Activated CD4-positive, alpha-beta memory T cell treated with anti-CD3 and anti-CD28 coated beads for 36 hours (primary cell): Measurements from ENCODE around the gene PSMD9. TPM values are rescaled to one million over a fixed set of nuclear protein-coding genes. Genes with fewer than 3 reads are reported as not detected.

Experiments used
- CTCF ChIA-PET: fragments of 350-600 bp; sonication (Branson Sonifier 250); formaldehyde crosslinking; loops from one replicate; lab custom pipeline; 2021; ENCODE audit warnings: antibody characterized with exemption, inconsistent platforms; lab: Charles Lee
- POLR2A ChIA-PET: fragments of 350-600 bp; sonication (Branson Sonifier 250); formaldehyde crosslinking; loops from one replicate; lab custom pipeline; 2021; ENCODE audit warnings: antibody characterized with exemption; lab: Charles Lee
- DNase-seq: peaks from one replicate; pipeline ENCODE4 v3.0.0-alpha.2; 2020
- H3K27ac Mint-ChIP-seq: one replicate; pipeline ENCODE4 v1.8.0; 2021; ENCODE audit warnings: mixed read lengths
- H3K27me3 Mint-ChIP-seq: one replicate; pipeline ENCODE4 v1.8.0; 2021; ENCODE audit warnings: mixed read lengths
- H3K36me3 Mint-ChIP-seq: one replicate; pipeline ENCODE4 v1.8.0; 2021; ENCODE audit warnings: mixed read lengths
- H3K4me1 Mint-ChIP-seq: one replicate; pipeline ENCODE4 v1.8.0; 2021; ENCODE audit warnings: low read depth, mixed read lengths
- H3K4me3 Mint-ChIP-seq: one replicate; pipeline ENCODE4 v1.8.0; 2021; ENCODE audit warnings: mild to moderate bottlenecking, mixed read lengths
- H3K9me3 Mint-ChIP-seq: one replicate; pipeline ENCODE4 v1.8.0; 2021; ENCODE audit warnings: mixed read lengths
- intact Hi-C: fragments of 100-400 bp; cut with micrococcal nuclease; formaldehyde crosslinking; loops from one replicate; pipeline ENCODE4 v1.15.1; 2023
- total RNA-seq, 2 experiments: library from RNA; stranded (reverse); gene quantifications; one replicate each; pipeline ENCODE4 v1.2.3, GENCODE V29; 2021

Gene PSMD9
- total RNA-seq, 2 experiments from 2014 or later, result 60.7 to 64.1 TPM

DNA sequence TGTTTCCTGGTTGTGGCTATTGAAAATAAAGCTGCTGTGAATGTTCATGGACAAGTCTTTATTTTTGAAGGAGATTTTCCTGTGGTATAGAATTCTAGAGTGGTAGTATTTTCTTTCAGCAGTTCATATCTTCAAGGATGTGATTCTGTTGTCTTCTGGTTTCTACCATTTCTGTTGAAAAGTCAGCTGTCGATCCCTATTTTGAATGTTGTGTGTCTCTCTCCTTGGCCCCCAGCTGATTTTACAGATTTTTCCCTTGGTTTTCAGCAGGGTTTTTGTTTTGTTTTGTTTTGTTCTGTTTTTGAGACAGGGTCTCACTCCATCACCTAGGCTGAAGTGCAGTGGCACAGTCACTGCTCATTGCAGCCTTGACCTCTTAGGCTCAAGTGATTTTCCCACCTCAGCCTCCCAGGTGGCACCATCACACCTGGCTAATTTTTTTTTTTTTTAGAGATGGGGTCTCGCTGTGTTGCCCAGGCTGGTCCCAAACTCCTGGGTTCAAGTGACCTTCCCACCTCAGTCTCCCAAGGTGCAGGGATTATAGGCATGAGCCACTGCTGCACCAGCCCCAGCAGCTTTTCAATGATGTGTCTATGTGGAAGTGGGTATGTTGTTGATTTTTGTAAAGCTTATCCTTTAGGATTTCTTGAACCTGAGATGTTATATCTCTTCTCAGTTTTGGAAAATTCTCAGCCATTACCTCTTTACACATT lies 57.9 kb downstream of the PSMD9 start:
- CTCF ChIA-PET, result interaction anchor here (1.1 kb wide), 2 partner anchors 152 to 320 kb away, joined by 3 to 5 read pairs; no protein-coding TSS in a partner anchor
- Mint-ChIP-seq H3K36me3 (no peaks in the 10 kb centered on the region), H3K27ac (no peak overlapping the region), H3K4me1 (no peaks in the 10 kb centered on the region), H3K4me3 (no peak overlapping the region), H3K27me3 (peaks cover 1% of the 10 kb centered on the region), H3K9me3 (no peaks in the 10 kb centered on the region)
- no peak for DNase-seq
- intact Hi-C loops, result no loop called here
- POLR2A ChIA-PET, result no interaction called here

DNA sequence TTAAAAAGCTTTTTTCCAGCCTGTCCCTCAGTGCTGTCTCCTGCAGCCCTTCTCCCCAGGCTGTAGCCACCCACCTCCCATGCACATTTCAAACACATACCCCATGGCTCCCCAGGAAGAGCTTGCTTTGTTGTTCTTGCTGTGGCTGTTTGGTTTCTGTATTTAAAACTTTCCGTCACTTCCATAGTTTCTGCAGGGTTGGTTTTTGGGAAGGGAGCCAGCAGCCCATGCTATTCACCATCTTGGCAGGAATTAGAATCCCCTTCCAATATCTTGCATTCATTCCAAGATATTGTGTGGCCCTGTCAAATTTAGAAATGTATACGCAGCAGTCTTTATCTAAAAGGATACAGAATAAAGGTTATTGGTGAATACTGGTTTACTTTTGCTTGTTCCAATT lies 59.4 kb downstream of the PSMD9 start:
- no peak for DNase-seq
- Mint-ChIP-seq H3K4me1 (no peaks in the 10 kb centered on the region), H3K27ac (no peak overlapping the region), H3K27me3 (peaks cover 1% of the 10 kb centered on the region), H3K4me3 (no peak overlapping the region), H3K36me3 (no peaks in the 10 kb centered on the region), H3K9me3 (no peaks in the 10 kb centered on the region)
- ChIA-PET CTCF (interaction anchor here (1.2 kb wide), 1 partner anchor 175 kb away, joined by 3 read pairs; no protein-coding TSS in a partner anchor), POLR2A (no interaction called here)
- intact Hi-C loops, result no loop called here

DNA sequence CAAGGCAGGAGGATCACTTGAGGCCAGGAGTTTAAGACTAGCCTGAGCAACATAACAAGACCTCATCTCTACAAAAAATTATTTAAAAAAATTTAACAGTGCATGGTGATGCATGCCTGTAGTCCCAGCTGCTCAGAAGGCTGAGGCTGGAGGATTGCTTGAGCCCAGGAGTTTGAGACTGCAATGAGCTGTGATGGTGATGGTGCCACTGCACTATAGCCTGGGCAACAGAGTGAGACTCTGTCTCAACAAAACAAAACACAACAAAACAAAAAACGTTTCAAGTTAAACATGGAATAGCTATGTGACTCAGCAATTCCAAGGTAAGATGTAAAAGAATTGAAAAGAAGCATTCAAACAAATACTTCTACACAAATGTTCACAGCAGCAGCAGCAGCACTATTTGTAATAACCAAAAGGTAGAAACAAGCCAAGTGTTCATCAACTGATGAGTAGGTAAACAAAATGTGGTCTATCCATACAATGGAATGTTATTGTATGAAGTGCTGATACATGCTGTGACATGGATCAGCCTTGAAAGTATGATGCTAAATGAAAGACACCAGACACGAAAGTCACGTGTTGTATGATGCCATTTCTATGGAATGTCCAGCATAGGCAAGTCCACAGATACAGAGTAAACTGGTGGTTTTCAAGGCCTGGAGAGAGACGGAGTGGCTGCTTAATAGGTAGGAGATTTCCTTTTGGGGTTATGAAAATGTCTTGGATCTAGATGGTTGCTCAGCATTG lies 61.2 kb downstream of the PSMD9 start:
- POLR2A ChIA-PET, result no interaction called here
- no peak overlapping the region for H3K27ac Mint-ChIP-seq
- intact Hi-C loops, result no loop called here
- H3K27me3 Mint-ChIP-seq, result peaks cover 1% of the 10 kb centered on the region
- no peak overlapping the region for H3K4me3 Mint-ChIP-seq
- CTCF ChIA-PET, result interaction anchor here (0.7 kb wide), 1 partner anchor 83 kb away, joined by 3 read pairs; no protein-coding TSS in a partner anchor
- no peaks in the 10 kb centered on the region for H3K36me3 Mint-ChIP-seq
- H3K9me3 Mint-ChIP-seq, result no peaks in the 10 kb centered on the region
- no peaks in the 10 kb centered on the region for H3K4me1 Mint-ChIP-seq
- DNase-seq, result no peak

- H3K4me3 Mint-ChIP-seq, result no peak overlapping the region
- H3K4me1 Mint-ChIP-seq, result no peaks in the 10 kb centered on the region
- H3K27me3 Mint-ChIP-seq, result peaks cover 1% of the 10 kb centered on the region
- intact Hi-C loops, result no loop called here
- POLR2A ChIA-PET, result no interaction called here
- H3K36me3 Mint-ChIP-seq, result no peaks in the 10 kb centered on the region
- H3K27ac Mint-ChIP-seq, result no peak overlapping the region
- H3K9me3 Mint-ChIP-seq, result no peaks in the 10 kb centered on the region
- CTCF ChIA-PET, result no interaction called here
- no peak for DNase-seq
These were observed 64.6 kb downstream of the PSMD9 start for GRCh38 chr12:121953117-121953692.

GRCh38 chr12:121953695-121954094 lies 65.1 kb downstream of the PSMD9 start:
- peaks cover 1% of the 10 kb centered on the region for H3K27me3 Mint-ChIP-seq
- no peak overlapping the region for H3K27ac Mint-ChIP-seq
- H3K4me1 Mint-ChIP-seq, result no peaks in the 10 kb centered on the region
- intact Hi-C loops, result no loop called here
- POLR2A ChIA-PET, result interaction anchor here (0.6 kb wide), 1 partner anchor 1612 kb away, joined by 3 read pairs; no protein-coding TSS in a partner anchor
- H3K4me3 Mint-ChIP-seq, result no peak overlapping the region
- no peaks in the 10 kb centered on the region for H3K36me3 Mint-ChIP-seq
- no peak for DNase-seq
- CTCF ChIA-PET, result no interaction called here
- no peaks in the 10 kb centered on the region for H3K9me3 Mint-ChIP-seq

DNA sequence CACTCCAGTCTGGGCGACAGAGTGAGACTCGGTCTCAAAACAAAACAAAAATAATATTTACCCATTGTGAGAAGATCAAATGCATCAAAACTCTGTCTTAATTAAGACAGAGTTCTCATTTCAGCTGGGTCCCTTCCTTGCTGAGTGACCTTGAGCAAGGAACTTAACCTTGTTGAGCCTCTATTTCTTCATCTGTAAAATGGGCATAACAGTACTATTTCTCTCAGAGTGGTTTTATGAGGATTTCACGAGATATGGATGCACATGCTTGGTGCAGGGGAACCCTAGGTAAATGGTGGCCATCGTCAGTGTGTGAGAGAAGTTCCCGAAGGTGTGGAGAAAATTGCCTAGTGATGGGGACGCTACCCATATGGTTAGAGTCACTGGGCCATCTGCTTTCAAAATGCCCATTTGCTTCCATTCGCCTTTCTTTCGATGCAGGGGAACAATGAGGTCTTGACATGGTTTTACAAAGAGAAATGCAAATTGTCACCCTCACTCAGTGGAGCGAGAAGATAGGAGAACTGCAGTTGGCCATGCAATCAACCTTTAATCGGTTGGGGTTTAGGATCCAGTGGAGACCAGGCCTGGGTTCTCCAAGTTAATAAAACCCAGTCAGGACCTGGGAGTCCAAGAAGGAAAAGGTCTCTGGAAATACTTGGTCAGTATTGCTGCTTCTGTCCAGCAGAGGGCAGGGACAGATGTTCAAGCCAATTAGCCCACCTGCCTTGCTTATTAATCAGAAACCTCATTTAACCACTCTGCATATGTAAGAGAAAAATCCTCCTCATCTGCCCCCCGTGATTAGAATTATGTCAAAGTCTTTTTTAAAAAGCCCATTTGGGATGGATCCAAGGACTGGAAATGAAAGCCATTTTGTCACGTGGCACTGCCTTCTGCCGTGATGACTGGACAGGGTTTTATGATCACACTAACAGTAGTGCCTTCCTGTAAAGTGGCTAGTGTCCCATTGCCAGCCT lies 67.0 kb downstream of the PSMD9 start:
- POLR2A ChIA-PET, result no interaction called here
- no peak overlapping the region for H3K27ac Mint-ChIP-seq
- intact Hi-C loops, result no loop called here

GRCh38 chr12:121957861-121958515 lies 69.4 kb downstream of the PSMD9 start:
- CTCF ChIA-PET, result interaction anchor here (0.7 kb wide), 1 partner anchor 196 kb away, joined by 3 read pairs; no protein-coding TSS in a partner anchor

More for the DNA sequence above, 67.0 kb downstream of the PSMD9 start:
- Mint-ChIP-seq H3K27me3 (no peaks in the 10 kb centered on the region), H3K36me3 (no peaks in the 10 kb centered on the region), H3K9me3 (no peaks in the 10 kb centered on the region), H3K4me3 (no peak overlapping the region), H3K4me1 (no peaks in the 10 kb centered on the region)
- DNase-seq, result no peak
- CTCF ChIA-PET, result no interaction called here

DNA sequence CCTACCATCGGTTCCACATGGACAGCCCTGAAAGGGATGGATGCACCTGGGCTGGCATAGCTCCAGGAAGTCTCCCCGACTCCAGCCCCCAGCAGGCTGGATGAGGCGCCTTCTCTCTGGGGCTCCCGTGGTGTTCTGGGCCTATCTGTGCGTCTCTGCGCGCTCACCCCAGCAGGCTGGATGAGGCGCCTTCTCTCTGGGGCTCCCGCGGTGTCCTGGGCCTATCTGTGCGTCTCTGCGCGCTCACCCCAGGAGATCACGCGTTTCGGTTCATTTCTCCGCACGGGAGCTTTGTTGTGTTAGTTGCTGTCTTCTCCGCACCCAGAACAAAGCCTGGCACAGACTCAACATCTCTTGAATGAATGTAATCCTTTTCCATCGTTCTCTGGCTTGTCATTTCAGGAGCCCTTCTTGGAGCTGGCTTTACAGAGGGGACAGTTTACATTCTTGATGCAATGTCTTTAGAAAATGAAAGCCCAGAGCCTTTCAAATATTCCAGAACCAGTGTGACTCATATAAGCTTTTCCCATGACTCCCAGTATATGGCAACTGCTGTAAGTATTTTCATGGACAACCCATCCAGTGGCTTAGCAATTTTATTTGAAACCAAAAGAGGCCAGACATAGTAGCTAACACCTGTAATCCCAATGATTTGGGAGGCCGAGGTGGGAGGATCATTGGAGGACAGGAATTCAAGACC lies 70.1 kb downstream of the PSMD9 start:
- H3K27me3 Mint-ChIP-seq, result no peaks in the 10 kb centered on the region
- no peaks in the 10 kb centered on the region for H3K9me3 Mint-ChIP-seq
- ChIA-PET POLR2A (no interaction called here), CTCF (interaction anchor here (0.7 kb wide), 1 partner anchor 195 kb away, joined by 3 read pairs; no protein-coding TSS in a partner anchor)
- no peaks in the 10 kb centered on the region for H3K36me3 Mint-ChIP-seq
- intact Hi-C loops, result no loop called here
- H3K27ac Mint-ChIP-seq, result no peak overlapping the region
- no peak overlapping the region for H3K4me3 Mint-ChIP-seq
- DNase-seq, result no peak
- no peaks in the 10 kb centered on the region for H3K4me1 Mint-ChIP-seq

More at GRCh38 chr12:121957861-121958515, 69.4 kb downstream of the PSMD9 start:
- intact Hi-C loops, result no loop called here
- POLR2A ChIA-PET, result no interaction called here
- Mint-ChIP-seq H3K4me1 (no peaks in the 10 kb centered on the region), H3K27ac (no peak overlapping the region), H3K36me3 (no peaks in the 10 kb centered on the region), H3K9me3 (no peaks in the 10 kb centered on the region), H3K27me3 (no peaks in the 10 kb centered on the region), H3K4me3 (no peak overlapping the region)
- DNase-seq, result no peak

GRCh38 chr12:121960541-121960940 lies 72.0 kb downstream of the PSMD9 start:
- CTCF ChIA-PET, result interaction anchor here (0.7 kb wide), 1 partner anchor 166 kb away, joined by 3 read pairs; no protein-coding TSS in a partner anchor
- Mint-ChIP-seq H3K9me3 (no peaks in the 10 kb centered on the region), H3K36me3 (no peaks in the 10 kb centered on the region), H3K27ac (no peak overlapping the region), H3K4me3 (no peak overlapping the region), H3K27me3 (no peaks in the 10 kb centered on the region), H3K4me1 (no peaks in the 10 kb centered on the region)
- DNase-seq, result no peak
- POLR2A ChIA-PET, result no interaction called here
- intact Hi-C loops, result no loop called here

DNA sequence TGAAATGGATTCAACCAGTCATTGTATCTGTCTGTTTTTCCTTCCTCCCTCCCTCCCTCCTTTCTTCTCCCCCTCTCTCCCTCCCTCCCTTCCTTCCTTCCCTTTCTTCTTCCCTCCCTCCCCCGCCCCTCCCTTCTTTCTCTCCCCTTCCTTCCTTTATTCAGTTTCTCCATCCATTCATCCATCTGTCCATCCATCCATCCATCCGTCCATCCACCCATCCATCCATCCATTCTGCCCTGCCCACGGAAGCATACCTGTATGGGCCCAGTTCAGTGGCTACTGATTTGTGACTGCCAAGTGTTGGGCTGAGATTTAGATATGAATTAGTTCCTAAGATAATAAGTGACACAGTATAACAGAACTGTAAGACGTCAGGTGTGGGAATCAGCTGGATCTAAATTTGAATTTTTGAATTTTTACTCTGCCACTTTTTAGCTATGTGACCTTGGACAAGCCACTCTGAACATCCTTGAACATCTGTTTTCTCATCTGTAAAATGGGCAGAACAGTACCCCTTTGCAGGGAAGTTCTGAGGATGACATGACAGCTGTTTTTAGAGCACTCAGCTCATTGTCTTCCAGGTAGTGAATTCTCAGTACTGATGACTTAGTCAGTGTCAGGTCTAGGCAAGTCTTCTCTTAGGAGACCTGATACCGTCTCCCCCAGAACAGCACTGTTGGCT lies 72.7 kb downstream of the PSMD9 start:
- ChIA-PET CTCF (interaction anchor here (0.6 to 0.7 kb wide), 2 partner anchors 167 to 954 kb away, joined by 3 read pairs; no protein-coding TSS in a partner anchor), POLR2A (no interaction called here)
- H3K4me3 Mint-ChIP-seq, result no peak overlapping the region
- H3K27ac Mint-ChIP-seq, result no peak overlapping the region
- DNase-seq, result no peak
- intact Hi-C loops, result no loop called here
- no peaks in the 10 kb centered on the region for H3K27me3 Mint-ChIP-seq
- no peaks in the 10 kb centered on the region for H3K4me1 Mint-ChIP-seq
- no peaks in the 10 kb centered on the region for H3K36me3 Mint-ChIP-seq
- H3K9me3 Mint-ChIP-seq, result no peaks in the 10 kb centered on the region
